D721Med (cell line): ENCODE results near the gene SLAMF7.
"Not testable (repeated sequence)": the region's sequence is repeated elsewhere in the genome, so short reads cannot be mapped to it uniquely, and the experiment has no call there.

ENCODE experiments used
- DNase-seq: peaks from one replicate; pipeline ENCODE4 v3.0.0; 2011; ENCODE audit warnings: low spot score; ENCODE audit not compliant: insufficient read length
- FAIRE-seq: peaks from 2 replicates; lab custom pipeline; 2011; peaks lifted over from hg19 to GRCh38; lab: Jason Lieb, UNC
- TF ChIP-seq, protein P1 (sequence below): IDR thresholded peaks from 2 replicates; pipeline ENCODE4 v1.5.1; 2012; ENCODE audit warnings: mild to moderate bottlenecking, control low read depth; ENCODE audit not compliant: insufficient read depth; ENCODE audit errors: missing control alignments

The SLAMF7 gene

GRCh38 chr1:160739098-160739511 is at the start of gene SLAMF7:
Gene SLAMF7 (plus strand): TSS chr1:160739247. CDS start chr1:160739302, 55 bp downstream.
- no peak for FAIRE-seq
- TF ChIP-seq, protein P1, sequence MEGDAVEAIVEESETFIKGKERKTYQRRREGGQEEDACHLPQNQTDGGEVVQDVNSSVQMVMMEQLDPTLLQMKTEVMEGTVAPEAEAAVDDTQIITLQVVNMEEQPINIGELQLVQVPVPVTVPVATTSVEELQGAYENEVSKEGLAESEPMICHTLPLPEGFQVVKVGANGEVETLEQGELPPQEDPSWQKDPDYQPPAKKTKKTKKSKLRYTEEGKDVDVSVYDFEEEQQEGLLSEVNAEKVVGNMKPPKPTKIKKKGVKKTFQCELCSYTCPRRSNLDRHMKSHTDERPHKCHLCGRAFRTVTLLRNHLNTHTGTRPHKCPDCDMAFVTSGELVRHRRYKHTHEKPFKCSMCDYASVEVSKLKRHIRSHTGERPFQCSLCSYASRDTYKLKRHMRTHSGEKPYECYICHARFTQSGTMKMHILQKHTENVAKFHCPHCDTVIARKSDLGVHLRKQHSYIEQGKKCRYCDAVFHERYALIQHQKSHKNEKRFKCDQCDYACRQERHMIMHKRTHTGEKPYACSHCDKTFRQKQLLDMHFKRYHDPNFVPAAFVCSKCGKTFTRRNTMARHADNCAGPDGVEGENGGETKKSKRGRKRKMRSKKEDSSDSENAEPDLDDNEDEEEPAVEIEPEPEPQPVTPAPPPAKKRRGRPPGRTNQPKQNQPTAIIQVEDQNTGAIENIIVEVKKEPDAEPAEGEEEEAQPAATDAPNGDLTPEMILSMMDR: no peak
- no peak for DNase-seq

- not testable (repeated sequence) for FAIRE-seq, DNase-seq
Observed at GRCh38 chr1:160692390-160692789, 46.7 kb upstream of the SLAMF7 start.

DNA sequence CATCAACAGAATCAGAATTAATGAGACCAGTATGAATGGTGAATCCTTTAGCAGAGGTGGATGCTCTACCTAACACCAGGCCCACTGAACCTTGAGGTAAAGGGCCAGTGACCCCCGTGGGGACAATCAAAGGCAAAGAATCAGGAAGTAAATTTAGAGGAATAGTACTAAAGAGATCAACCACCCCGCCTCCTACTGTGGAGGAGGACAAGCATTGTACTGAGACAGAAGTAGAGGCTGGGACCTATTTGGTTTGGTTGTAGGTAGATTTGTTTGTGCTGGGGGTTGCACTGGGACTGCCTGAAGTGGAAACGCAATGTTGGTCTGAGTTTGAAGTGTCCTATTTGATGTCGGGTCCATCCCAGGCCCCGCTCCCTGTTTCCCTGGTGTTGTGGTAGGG is 36.9 kb upstream of the SLAMF7 start:
- TF ChIP-seq, protein P1: no peak
- FAIRE-seq (no peak), DNase-seq (no peak)

GRCh38 chr1:160704250-160704649 is 34.8 kb upstream of the SLAMF7 start:
- no peak for DNase-seq
- TF ChIP-seq, protein P1: no peak
- no peak for FAIRE-seq

GRCh38 chr1:160705212-160705621 is 33.8 kb upstream of the SLAMF7 start:
- FAIRE-seq, DNase-seq: not testable (repeated sequence)

DNA sequence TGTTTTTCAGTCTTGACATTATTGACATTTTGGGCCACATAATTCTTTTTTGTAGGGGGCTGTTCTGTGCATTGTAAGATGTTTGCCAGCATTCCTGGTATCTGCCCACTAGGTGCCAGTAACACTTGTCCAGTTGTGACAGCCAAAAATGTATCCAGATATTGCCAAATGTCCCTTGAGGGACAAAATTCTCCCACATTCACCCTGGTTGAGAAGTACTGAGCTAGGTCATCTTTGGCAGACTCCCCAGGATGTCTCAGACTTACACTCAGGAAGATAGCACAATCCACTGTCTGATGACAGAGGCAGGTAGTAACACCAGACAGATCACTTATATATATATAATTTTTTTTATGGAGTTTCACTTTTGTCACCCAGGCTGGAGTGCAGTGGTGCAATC is 33.3 kb upstream of the SLAMF7 start:
- no peak for FAIRE-seq
- TF ChIP-seq, protein P1: no peak

GRCh38 chr1:160706526-160707235 is 32.4 kb upstream of the SLAMF7 start:
- TF ChIP-seq, protein P1: no peak
- FAIRE-seq: no peak
- DNase-seq: no peak

More for the DNA sequence above, 33.3 kb upstream of the SLAMF7 start:
- DNase-seq: no peak

DNA sequence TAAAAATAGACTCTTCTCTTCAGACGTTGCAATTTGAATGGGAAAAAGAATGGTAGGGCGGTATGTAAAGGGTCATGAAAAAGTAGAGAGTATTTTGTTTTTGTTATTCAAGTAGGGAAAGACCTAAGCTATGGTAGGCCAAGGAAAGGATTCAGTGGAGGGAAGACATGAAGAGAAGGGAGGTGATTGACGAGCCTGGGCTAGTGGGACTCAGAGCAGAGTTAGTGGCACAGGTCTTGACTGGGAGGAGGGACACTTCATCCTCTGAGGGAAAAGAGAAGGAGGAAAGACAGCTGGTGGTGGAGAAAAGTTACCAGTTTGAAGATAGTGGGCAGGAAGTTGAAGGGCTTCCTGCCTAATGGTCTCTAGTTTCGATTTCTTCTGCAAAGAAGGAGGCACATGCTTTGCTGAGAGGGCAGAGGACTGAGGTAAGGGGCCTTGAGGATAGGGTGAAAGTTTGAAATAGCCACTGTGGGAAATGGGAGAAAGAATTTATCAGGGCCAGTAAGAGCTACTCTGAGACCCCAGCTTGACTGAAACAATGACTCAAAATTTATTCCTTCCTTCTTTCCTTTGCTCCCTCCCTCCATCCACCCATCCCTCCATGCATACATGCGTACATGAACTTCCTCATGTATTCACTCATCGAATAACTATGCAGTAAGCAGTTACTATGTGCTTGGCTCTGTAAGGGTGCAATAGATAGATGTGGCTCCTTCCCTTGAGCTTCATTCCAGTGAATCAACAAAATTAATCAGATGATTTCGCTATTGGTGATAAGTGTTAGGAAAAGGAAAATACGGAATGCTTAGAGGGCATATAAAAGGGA is 31.6 kb upstream of the SLAMF7 start:
- TF ChIP-seq, protein P1: no peak
- FAIRE-seq (no peak), DNase-seq (no peak)
